Neural cell (in vitro differentiated cells): ENCODE results near the gene CASKIN1.

Source experiments
- EP300 ChIP-seq: fragments of 450-650 bp; conservative IDR thresholded peaks from 2 replicates; pipeline ENCODE4 v1.6.1; 2014; ENCODE audit warnings: antibody characterized with exemption, mild to moderate bottlenecking, moderate library complexity; ENCODE audit not compliant: poor library complexity, severe bottlenecking
- EZH2 ChIP-seq: fragments of 200-600, 300-800 bp; shearing (Covaris generic), sonication (generic); IDR thresholded peaks from 2 replicates; pipeline ENCODE4 v1.6.1; 2014; ENCODE audit warnings: antibody characterized with exemption, low read length, borderline replicate concordance, mild to moderate bottlenecking; ENCODE audit not compliant: insufficient read depth, poor library complexity, severe bottlenecking
- MXI1 ChIP-seq: fragments of 450-650 bp; conservative IDR thresholded peaks from 2 replicates; pipeline ENCODE4 v1.6.1; 2014; ENCODE audit warnings: antibody characterized with exemption, mild to moderate bottlenecking; ENCODE audit not compliant: poor library complexity, severe bottlenecking
- POLR2AphosphoS5 ChIP-seq: IDR thresholded peaks from 2 replicates; pipeline ENCODE4 v1.6.1; 2012
- TF ChIP-seq, protein P1 (sequence below): fragments of 450-650 bp; IDR thresholded peaks from 2 replicates; pipeline ENCODE4 v1.5.1; 2014; ENCODE audit warnings: antibody characterized with exemption, mild to moderate bottlenecking, moderate library complexity; ENCODE audit not compliant: poor library complexity, severe bottlenecking
- TF ChIP-seq, protein P2 (sequence below): IDR thresholded peaks from 2 replicates; pipeline ENCODE4 v1.6.1; 2012; ENCODE audit warnings: borderline replicate concordance

DNA sequence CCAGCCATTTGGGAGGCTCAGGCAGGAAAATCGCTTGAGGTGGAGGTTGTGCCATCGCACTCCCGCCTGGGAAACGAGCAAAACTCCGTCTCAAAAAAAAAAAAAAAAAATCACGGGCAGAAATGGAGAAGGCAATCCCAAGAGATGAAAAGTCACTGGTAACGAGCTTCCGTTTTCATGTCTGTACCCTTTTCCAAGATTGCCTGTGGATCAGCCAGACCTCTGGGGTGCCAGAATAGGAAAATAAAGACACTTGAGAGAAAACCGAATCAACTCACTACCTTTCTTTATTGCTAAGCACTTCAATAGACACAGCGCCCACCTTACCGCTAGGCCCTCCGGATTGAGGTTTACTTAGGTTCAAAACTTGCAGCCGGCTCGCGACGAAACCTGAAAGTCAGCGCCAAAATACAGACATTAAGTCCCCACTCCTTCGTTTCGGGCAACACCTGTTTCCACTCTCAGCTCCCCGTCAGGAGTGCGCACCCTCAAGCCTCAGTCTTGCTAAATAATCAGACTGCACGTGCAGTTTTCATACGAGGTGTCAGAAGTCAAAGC is 41.8 kb downstream of the CASKIN1 start:
- TF ChIP-seq, protein P1, sequence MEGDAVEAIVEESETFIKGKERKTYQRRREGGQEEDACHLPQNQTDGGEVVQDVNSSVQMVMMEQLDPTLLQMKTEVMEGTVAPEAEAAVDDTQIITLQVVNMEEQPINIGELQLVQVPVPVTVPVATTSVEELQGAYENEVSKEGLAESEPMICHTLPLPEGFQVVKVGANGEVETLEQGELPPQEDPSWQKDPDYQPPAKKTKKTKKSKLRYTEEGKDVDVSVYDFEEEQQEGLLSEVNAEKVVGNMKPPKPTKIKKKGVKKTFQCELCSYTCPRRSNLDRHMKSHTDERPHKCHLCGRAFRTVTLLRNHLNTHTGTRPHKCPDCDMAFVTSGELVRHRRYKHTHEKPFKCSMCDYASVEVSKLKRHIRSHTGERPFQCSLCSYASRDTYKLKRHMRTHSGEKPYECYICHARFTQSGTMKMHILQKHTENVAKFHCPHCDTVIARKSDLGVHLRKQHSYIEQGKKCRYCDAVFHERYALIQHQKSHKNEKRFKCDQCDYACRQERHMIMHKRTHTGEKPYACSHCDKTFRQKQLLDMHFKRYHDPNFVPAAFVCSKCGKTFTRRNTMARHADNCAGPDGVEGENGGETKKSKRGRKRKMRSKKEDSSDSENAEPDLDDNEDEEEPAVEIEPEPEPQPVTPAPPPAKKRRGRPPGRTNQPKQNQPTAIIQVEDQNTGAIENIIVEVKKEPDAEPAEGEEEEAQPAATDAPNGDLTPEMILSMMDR = no peak
- no peak for TF ChIP-seq EZH2
- TF ChIP-seq, protein P2, sequence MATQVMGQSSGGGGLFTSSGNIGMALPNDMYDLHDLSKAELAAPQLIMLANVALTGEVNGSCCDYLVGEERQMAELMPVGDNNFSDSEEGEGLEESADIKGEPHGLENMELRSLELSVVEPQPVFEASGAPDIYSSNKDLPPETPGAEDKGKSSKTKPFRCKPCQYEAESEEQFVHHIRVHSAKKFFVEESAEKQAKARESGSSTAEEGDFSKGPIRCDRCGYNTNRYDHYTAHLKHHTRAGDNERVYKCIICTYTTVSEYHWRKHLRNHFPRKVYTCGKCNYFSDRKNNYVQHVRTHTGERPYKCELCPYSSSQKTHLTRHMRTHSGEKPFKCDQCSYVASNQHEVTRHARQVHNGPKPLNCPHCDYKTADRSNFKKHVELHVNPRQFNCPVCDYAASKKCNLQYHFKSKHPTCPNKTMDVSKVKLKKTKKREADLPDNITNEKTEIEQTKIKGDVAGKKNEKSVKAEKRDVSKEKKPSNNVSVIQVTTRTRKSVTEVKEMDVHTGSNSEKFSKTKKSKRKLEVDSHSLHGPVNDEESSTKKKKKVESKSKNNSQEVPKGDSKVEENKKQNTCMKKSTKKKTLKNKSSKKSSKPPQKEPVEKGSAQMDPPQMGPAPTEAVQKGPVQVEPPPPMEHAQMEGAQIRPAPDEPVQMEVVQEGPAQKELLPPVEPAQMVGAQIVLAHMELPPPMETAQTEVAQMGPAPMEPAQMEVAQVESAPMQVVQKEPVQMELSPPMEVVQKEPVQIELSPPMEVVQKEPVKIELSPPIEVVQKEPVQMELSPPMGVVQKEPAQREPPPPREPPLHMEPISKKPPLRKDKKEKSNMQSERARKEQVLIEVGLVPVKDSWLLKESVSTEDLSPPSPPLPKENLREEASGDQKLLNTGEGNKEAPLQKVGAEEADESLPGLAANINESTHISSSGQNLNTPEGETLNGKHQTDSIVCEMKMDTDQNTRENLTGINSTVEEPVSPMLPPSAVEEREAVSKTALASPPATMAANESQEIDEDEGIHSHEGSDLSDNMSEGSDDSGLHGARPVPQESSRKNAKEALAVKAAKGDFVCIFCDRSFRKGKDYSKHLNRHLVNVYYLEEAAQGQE = no peak
- TF ChIP-seq POLR2AphosphoS5 = no peak
- TF ChIP-seq EP300 = no peak
- no peak for TF ChIP-seq MXI1
